B cell (primary cell): Measurements from ENCODE around the gene VPS13A. TPM values are rescaled to one million over a fixed set of nuclear protein-coding genes. Genes with fewer than 3 reads are reported as not detected.

ENCODE experiments used
- ATAC-seq: fragments of 200-7000 bp; cut with Tn5 transposase; one replicate; pipeline ENCODE4 v1.10.0; 2021; ENCODE audit warnings: low read depth, mild to moderate bottlenecking, moderate number of reproducible peaks, moderate library complexity
- CTCF ChIA-PET: fragments of 350-600 bp; sonication (Branson Sonifier 250); formaldehyde crosslinking; loops from one replicate; lab custom pipeline; 2021; ENCODE audit warnings: antibody characterized with exemption, inconsistent platforms; lab: Charles Lee
- POLR2A ChIA-PET: fragments of 350-600 bp; sonication (Branson Sonifier 250); formaldehyde crosslinking; loops from one replicate; lab custom pipeline; 2021; ENCODE audit warnings: antibody characterized with exemption; lab: Charles Lee
- DNase-seq: peaks from one replicate; pipeline ENCODE4 v3.0.0; 2013
- H2AFZ ChIP-seq: 2 replicates; pipeline ENCODE4 v1.6.1; 2012; ENCODE audit warnings: mild to moderate bottlenecking, low read depth, low read length; ENCODE audit not compliant: insufficient read depth, poor library complexity, severe bottlenecking
- H3K27ac ChIP-seq, 2 donors: 1 replicate in 1 of 2; 2 replicates in 1 of 2; pipeline ENCODE4 v1.5.1; 2012 to 2013; ENCODE audit warnings: low read length in 2 of 2, mild to moderate bottlenecking in 2 of 2, moderate library complexity in 1 of 2
- H3K27me3 ChIP-seq, 4 experiments: fragments of 200-600 bp in 1 of 4; sonication (generic) in 1 of 4; replicated peaks in 1 of 4; 1 replicate in 2 of 4; 2 replicates in 2 of 4; pipeline versions ENCODE4 v1.6.1 to v1.7.0; 2013 to 2016; ENCODE audit warnings: low read length in 3 of 4, mild to moderate bottlenecking in 2 of 4, mixed read lengths in 1 of 4, moderate library complexity in 1 of 4; ENCODE audit not compliant: insufficient read depth in 4 of 4, control insufficient read depth in 3 of 4; ENCODE audit errors: control extremely low read depth in 1 of 4
- H3K36me3 ChIP-seq, 2 experiments: replicated peaks in 1 of 2; 1 replicate in 1 of 2; 2 replicates in 1 of 2; pipeline versions ENCODE4 v1.6.1 to v1.7.1; 2013; ENCODE audit warnings: low read length in 1 of 2; ENCODE audit not compliant: insufficient read depth in 2 of 2, control insufficient read depth in 1 of 2; ENCODE audit errors: control extremely low read depth in 1 of 2, extremely low read depth in 1 of 2
- H3K4me1 ChIP-seq, 2 donors: fragments of 200-600 bp in 1 of 2; sonication (generic) in 1 of 2; 1 replicate in 1 of 2; 2 replicates in 1 of 2; pipeline versions ENCODE4 v1.5.1 to v1.6.1; 2013 to 2017; ENCODE audit warnings: low read length in 2 of 2; ENCODE audit not compliant: control insufficient read depth in 2 of 2, insufficient read depth in 2 of 2
- H3K4me2 ChIP-seq: replicated peaks from 2 replicates; pipeline ENCODE3; 2012; ENCODE audit warnings: mild to moderate bottlenecking, low read depth, low read length; ENCODE audit not compliant: poor library complexity, severe bottlenecking
- H3K4me3 ChIP-seq, 5 experiments: fragments of 200-600 bp in 1 of 5; sonication (generic) in 1 of 5; 1 replicate in 3 of 5; 2 replicates in 2 of 5; pipeline versions ENCODE4 v1.5.1 to v1.7.0; 2011 to 2016; ENCODE audit warnings: low read length in 4 of 5, mild to moderate bottlenecking in 4 of 5, low read depth in 2 of 5, control low read depth in 1 of 5, moderate library complexity in 1 of 5; ENCODE audit not compliant: insufficient read depth in 1 of 5; ENCODE audit errors: control extremely low read depth in 1 of 5, extremely low read depth in 1 of 5
- H3K79me2 ChIP-seq: fragments of 200-600 bp; sonication (generic); one replicate; pipeline ENCODE4 v1.6.0; 2016; ENCODE audit warnings: low read length; ENCODE audit not compliant: control insufficient read depth, insufficient read depth
- H3K9ac ChIP-seq: fragments of 200-600 bp; sonication (generic); 2 replicates; pipeline ENCODE4 v1.6.1; 2017; ENCODE audit warnings: mild to moderate bottlenecking, low read length, moderate library complexity
- H3K9me3 ChIP-seq, 3 donors: one replicate each; pipeline versions ENCODE4 v1.6.1 to v1.7.1; 2013; ENCODE audit warnings: low read length in 2 of 3; ENCODE audit not compliant: control insufficient read depth in 2 of 3, insufficient read depth in 1 of 3; ENCODE audit errors: control extremely low read depth in 1 of 3
- H4K20me1 ChIP-seq: 2 replicates; pipeline ENCODE4 v1.6.0; 2012; ENCODE audit warnings: mild to moderate bottlenecking, low read length; ENCODE audit not compliant: insufficient read depth, control insufficient read depth, poor library complexity, severe bottlenecking
- H3K27ac Mint-ChIP-seq: one replicate; pipeline ENCODE4 v1.8.0; 2021; ENCODE audit warnings: mixed read lengths
- H3K27me3 Mint-ChIP-seq: one replicate; pipeline ENCODE4 v1.8.0; 2021; ENCODE audit warnings: mixed read lengths
- H3K4me1 Mint-ChIP-seq: one replicate; pipeline ENCODE4 v1.8.0; 2021; ENCODE audit warnings: mixed read lengths
- H3K4me3 Mint-ChIP-seq: one replicate; pipeline ENCODE4 v1.8.0; 2021; ENCODE audit warnings: mixed read lengths
- H3K9me3 Mint-ChIP-seq: one replicate; pipeline ENCODE4 v1.8.0; 2022; ENCODE audit warnings: mixed read lengths; ENCODE audit not compliant: insufficient read depth
- CTCF ChIP-seq: fragments of 200-600 bp; IDR thresholded peaks from one replicate; pipeline ENCODE4 v1.8.0; 2022; ENCODE audit warnings: antibody characterized with exemption, mild to moderate bottlenecking
- EZH2 ChIP-seq: IDR thresholded peaks from 2 replicates; pipeline ENCODE4 v1.6.1; 2012; ENCODE audit warnings: borderline replicate concordance, low read depth, mild to moderate bottlenecking, moderate library complexity, low read length; ENCODE audit not compliant: insufficient read depth, poor library complexity, severe bottlenecking
- WGBS: methylation state at CpG from one replicate; pipeline ENCODE4 v1.1.5; 2013; ENCODE audit warnings: missing lambda C conversion rate; ENCODE audit not compliant: insufficient coverage; 5-methylcytosine and 5-hydroxymethylcytosine counted together
- intact Hi-C: fragments of 100-400 bp; cut with micrococcal nuclease; formaldehyde crosslinking; loops from one replicate; pipeline ENCODE4 v1.10.0; 2022
- polyA plus RNA-seq: library from polyadenylated mRNA; depleted of rRNA; stranded (reverse); fragments of >200 nt; gene quantifications from 2 replicates; pipeline ENCODE4 v1.2.3, GENCODE V29; 2012
- total RNA-seq, 2 donors: library from RNA; stranded (reverse); fragments of 120-200 nt in 1 of 2; gene quantifications; 1 replicate in 1 of 2; 2 replicates in 1 of 2; pipeline versions ENCODE4 v1.2.3 to v1.2.4, GENCODE V29; 2013 to 2022

Gene VPS13A
- total and polyA plus RNA-seq, 2 donors (not counting 1 experiment from before 2014, with no cell fraction given): 6.5 to 57.8 TPM

GRCh38 chr9:77158772-77159513 is 18.4 kb upstream of the VPS13A start:
- Mint-ChIP-seq H3K27me3 (peaks cover 51% of the 10 kb centered on the region), H3K9me3 (no peaks in the 10 kb centered on the region), H3K27ac (no peak overlapping the region), H3K4me1 (no peaks in the 10 kb centered on the region), H3K4me3 (no peak overlapping the region)
- Histone ChIP-seq H3K9ac (no peak overlapping the region), H3K27ac (no peak overlapping the region), H3K4me1 (no peaks in the 10 kb centered on the region), H3K9me3 (no peaks in the 10 kb centered on the region), H3K36me3 (no peaks in the 10 kb centered on the region), H3K27me3 (peaks cover 0 to 6% (median 1%) of the 10 kb centered on the region in 4 experiments), H3K4me2 (no peak overlapping the region), H4K20me1 (no peaks in the 10 kb centered on the region), H3K79me2 (no peaks in the 10 kb centered on the region), H3K4me3 (no peak overlapping the region), H2AFZ (no peak overlapping the region)
- 92% methylated on average over 5 of the region's 6 CpGs for WGBS
- no peak for TF ChIP-seq EZH2
- ChIA-PET CTCF (interaction anchor here (0.8 to 1.9 kb wide), 2 partner anchors 8 kb away, joined by 3 to 4 read pairs; no protein-coding TSS in a partner anchor), POLR2A (interaction anchor here (0.7 kb wide), 1 partner anchor 631 kb away, joined by 3 read pairs; no protein-coding TSS in a partner anchor)
- DNase-seq: no peak
- intact Hi-C loops: no loop called here
- ATAC-seq: no peak

- DNase-seq: no peak
- 56% methylated on average over 2 of the region's 3 CpGs for WGBS
- Histone ChIP-seq H3K4me3 (no peak overlapping the region), H3K27ac (no peak overlapping the region), H2AFZ (no peak overlapping the region), H3K79me2 (no peaks in the 10 kb centered on the region), H3K27me3 (peaks cover 0 to 3% (median 1%) of the 10 kb centered on the region in 4 experiments), H3K9me3 (no peaks in the 10 kb centered on the region), H3K9ac (no peak overlapping the region), H3K4me2 (no peak overlapping the region), H3K36me3 (no peaks in the 10 kb centered on the region), H4K20me1 (no peaks in the 10 kb centered on the region), H3K4me1 (no peaks in the 10 kb centered on the region)
- H3K27ac Mint-ChIP-seq: no peak overlapping the region
- no peaks in the 10 kb centered on the region for H3K9me3 Mint-ChIP-seq
- intact Hi-C loops: loop anchor here (10.0 kb wide), 1 partner anchor 184 kb away; no protein-coding TSS in a partner anchor
- no peak for ATAC-seq
- ChIA-PET POLR2A (no interaction called here), CTCF (no interaction called here)
- H3K4me1 Mint-ChIP-seq: no peaks in the 10 kb centered on the region
- peaks cover 38% of the 10 kb centered on the region for H3K27me3 Mint-ChIP-seq
- H3K4me3 Mint-ChIP-seq: no peak overlapping the region
- TF ChIP-seq EZH2 (no peak), CTCF (no peak)
Measured at GRCh38 chr9:77161191-77161590, 16.1 kb upstream of the VPS13A start.
